Lung (tissue), 12 donors: Measurements from ENCODE around the gene SCFD1. TPM values are rescaled to one million over a fixed set of nuclear protein-coding genes. Genes with fewer than 3 reads are reported as not detected.

Source experiments
- ATAC-seq: fragments of 200-7000 bp; cut with Tn5 transposase; one replicate; pipeline ENCODE4 v1.9.1; 2020; ENCODE audit warnings: moderate number of reproducible peaks; ENCODE audit not compliant: insufficient read depth, low FRiP score
- DNase-seq, 3 donors: peaks; one replicate each; pipeline ENCODE4 v3.0.0-alpha.2; 2013 to 2017
- H3K27ac ChIP-seq, 2 donors: one replicate each; pipeline ENCODE4 v1.5.1; 2013; ENCODE audit warnings: mild to moderate bottlenecking in 2 of 2, moderate library complexity in 2 of 2, control low read depth in 1 of 2, inconsistent platforms in 1 of 2, low read depth in 1 of 2, low read length in 1 of 2
- H3K27me3 ChIP-seq, 3 donors: one replicate each; pipeline ENCODE4 v1.5.1; 2013; ENCODE audit warnings: low read length in 2 of 3; ENCODE audit not compliant: control insufficient read depth in 3 of 3, insufficient read depth in 3 of 3
- H3K36me3 ChIP-seq, 4 donors: one replicate each; pipeline ENCODE4 v1.5.1; 2013; ENCODE audit warnings: low read length in 4 of 4, mild to moderate bottlenecking in 1 of 4, moderate library complexity in 1 of 4; ENCODE audit not compliant: control insufficient read depth in 4 of 4, insufficient read depth in 4 of 4
- H3K4me1 ChIP-seq, 5 donors: one replicate each; pipeline ENCODE4 v1.5.1; 2013; ENCODE audit warnings: low read length in 5 of 5, mild to moderate bottlenecking in 2 of 5, moderate library complexity in 1 of 5; ENCODE audit not compliant: control insufficient read depth in 5 of 5, insufficient read depth in 5 of 5
- H3K4me3 ChIP-seq: one replicate; pipeline ENCODE4 v1.5.1; 2013; ENCODE audit warnings: mild to moderate bottlenecking, control low read depth, moderate library complexity
- H3K9ac ChIP-seq, 2 donors: one replicate each; pipeline ENCODE4 v1.5.1; 2013; ENCODE audit warnings: low read length in 2 of 2, control low read depth in 1 of 2; ENCODE audit not compliant: insufficient read depth in 1 of 2
- H3K9me3 ChIP-seq, 4 donors: one replicate each; pipeline ENCODE4 v1.5.1; 2013; ENCODE audit warnings: low read length in 3 of 4, mild to moderate bottlenecking in 1 of 4, moderate library complexity in 1 of 4; ENCODE audit not compliant: control insufficient read depth in 4 of 4, insufficient read depth in 3 of 4
- CTCF ChIP-seq: IDR thresholded peaks from 2 replicates; pipeline ENCODE4 v1.5.1; 2012; ENCODE audit warnings: mild to moderate bottlenecking; ENCODE audit errors: control extremely low read depth, extremely low read depth
- WGBS, 2 donors: extraction: QIAGEN DNeasy Blood & Tissue Kit; methylation state at CpG; one replicate each; pipeline ENCODE4 v1.1.7; 2013; 5-methylcytosine and 5-hydroxymethylcytosine counted together
- polyA plus RNA-seq, 2 donors: library from polyadenylated mRNA; stranded (reverse); fragments of 200-250 nt; gene quantifications; one replicate each; pipeline ENCODE4 v1.2.1, GENCODE V29; 2013
- total RNA-seq, 2 donors: library from RNA; depleted of rRNA in 1 of 2; stranded (reverse); fragments of >200 nt in 1 of 2; gene quantifications; one replicate each; pipeline ENCODE4 v1.2.1, GENCODE V29; 2014 to 2021
- donor health status: control.
- donor health status: control.
- donor health status: Bipolar disorder and iron deficiency.
- donor health status: healthy.
- donor health status: DM: yes; HTN: yes; CAD: no.

Gene SCFD1
- total and polyA plus RNA-seq, 4 donors = 36.5 to 232 (median 87.7) TPM

GRCh38 chr14:30691751-30692398 is 69.8 kb downstream of the SCFD1 start:
- Histone ChIP-seq H3K27me3 (no peaks in the 10 kb centered on the region), H3K9me3 (no peaks in the 10 kb centered on the region), H3K4me3 (no peak overlapping the region), H3K4me1 (peaks cover 0 to 4% (median 2%) of the 10 kb centered on the region in 5 donors), H3K9ac (no peak overlapping the region), H3K27ac (no peak overlapping the region), H3K36me3 (peaks cover 5 to 8% (median 6%) of the 10 kb centered on the region in 4 donors)
- DNase-seq = no peak
- no peak for TF ChIP-seq CTCF
- 91 to 97% methylated on average over 5 of the region's 5 CpGs for WGBS, 2 donors
- ATAC-seq = no peak

- ATAC-seq = no peak
- no peaks in the 10 kb centered on the region for H3K27me3 ChIP-seq
- no peaks in the 10 kb centered on the region for H3K9me3 ChIP-seq
- no peak overlapping the region for H3K4me3 ChIP-seq
- H3K36me3 ChIP-seq = peaks cover 5 to 11% (median 9%) of the 10 kb centered on the region in 4 donors
- DNase-seq = no peak
- no peak overlapping the region for H3K27ac ChIP-seq
- 89 to 91% methylated on average over 1 of the region's 1 CpG for WGBS, 2 donors
- H3K4me1 ChIP-seq = peaks cover 0 to 4% (median 2%) of the 10 kb centered on the region in 5 donors
- TF ChIP-seq CTCF = no peak
- no peak overlapping the region for H3K9ac ChIP-seq
Measured at GRCh38 chr14:30692669-30693068, 70.5 kb downstream of the SCFD1 start.

GRCh38 chr14:30698463-30698862 is 76.3 kb downstream of the SCFD1 start:
- Histone ChIP-seq H3K36me3 (peaks cover 8 to 32% (median 20%) of the 10 kb centered on the region in 4 donors), H3K27me3 (no peaks in the 10 kb centered on the region), H3K9me3 (no peaks in the 10 kb centered on the region), H3K9ac (no peak overlapping the region), H3K4me3 (no peak overlapping the region), H3K4me1 (no peaks in the 10 kb centered on the region), H3K27ac (no peak overlapping the region)
- no peak for DNase-seq
- 91 to 93% methylated on average over 5 of the region's 5 CpGs for WGBS, 2 donors
- no peak for ATAC-seq
- no peak for TF ChIP-seq CTCF

- no peak for ATAC-seq
- Histone ChIP-seq H3K9me3 (no peaks in the 10 kb centered on the region), H3K9ac (no peak overlapping the region), H3K27ac (no peak overlapping the region), H3K36me3 (peaks cover 2 to 13% (median 6%) of the 10 kb centered on the region in 4 donors), H3K4me1 (no peaks in the 10 kb centered on the region), H3K4me3 (no peak overlapping the region), H3K27me3 (no peaks in the 10 kb centered on the region)
- no peak for TF ChIP-seq CTCF
- WGBS, 2 donors = 90 to 92% methylated on average over 2 of the region's 2 CpGs
- no peak for DNase-seq
Measured at GRCh38 chr14:30706704-30707103, 84.6 kb downstream of the SCFD1 start.
